NCI-H1092 treated with DMSO at 0.1 percent for 48 hours (cell line): Measurements from ENCODE around the gene S100B.

Experiments
- DNase-seq: peaks from one replicate; lab custom pipeline; 2025; lab: John Stamatoyannopoulos, UW

The S100B gene

GRCh38 chr21:46627726-46628125 lies 22.8 kb upstream of the S100B start:
- DNase-seq, result no peak

- no peak for DNase-seq
Measured at GRCh38 chr21:46626975-46627501, 22.2 kb upstream of the S100B start.

DNA sequence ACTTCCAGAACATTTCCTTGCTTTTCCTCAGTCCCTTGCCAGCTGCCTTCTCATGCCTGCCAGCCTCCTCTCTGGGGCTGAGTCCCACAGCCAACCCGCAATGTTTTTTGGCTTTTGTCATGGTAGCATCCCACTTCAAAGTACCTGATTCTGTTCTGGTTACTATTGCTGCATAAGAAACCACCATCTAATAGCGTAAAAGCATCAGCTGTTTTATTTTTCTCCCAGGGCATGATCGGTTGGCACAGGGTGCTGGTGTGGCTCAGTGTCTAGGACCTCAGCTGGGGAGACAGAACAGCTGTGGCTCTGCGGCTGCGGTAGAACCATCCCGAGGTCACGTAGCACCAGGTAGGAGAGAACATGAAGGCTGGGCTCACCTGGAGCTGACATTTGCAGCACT lies 21.7 kb upstream of the S100B start:
- DNase-seq, result no peak

DNA sequence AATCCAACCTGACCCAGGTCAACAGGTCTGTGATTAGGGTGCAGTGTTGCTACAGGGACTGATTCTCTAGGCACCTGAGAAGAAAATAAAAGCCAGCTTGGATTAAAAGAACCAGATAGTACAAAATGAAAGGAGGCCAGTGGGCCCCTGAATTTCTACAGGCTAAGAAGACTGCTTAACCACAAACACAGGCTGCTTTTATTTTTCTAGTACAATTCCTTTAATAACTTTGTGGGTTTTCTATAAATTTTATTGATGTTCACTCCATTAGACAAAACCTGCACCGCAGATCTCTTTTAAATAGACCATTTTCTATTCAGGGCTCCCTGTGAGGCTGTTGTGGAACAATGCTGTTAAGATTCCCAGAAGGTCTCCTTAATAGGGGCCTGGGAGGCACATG lies 20.9 kb upstream of the S100B start:
- no peak for DNase-seq

GRCh38 chr21:46624050-46624449 lies 19.2 kb upstream of the S100B start:
- DNase-seq, result no peak

- DNase-seq, result no peak
Measured at GRCh38 chr21:46622226-46622625, 17.3 kb upstream of the S100B start.

GRCh38 chr21:46621457-46622182 lies 16.7 kb upstream of the S100B start:
- DNase-seq, result no peak

- no peak for DNase-seq
Measured at GRCh38 chr21:46620846-46621245, 16.0 kb upstream of the S100B start.

DNA sequence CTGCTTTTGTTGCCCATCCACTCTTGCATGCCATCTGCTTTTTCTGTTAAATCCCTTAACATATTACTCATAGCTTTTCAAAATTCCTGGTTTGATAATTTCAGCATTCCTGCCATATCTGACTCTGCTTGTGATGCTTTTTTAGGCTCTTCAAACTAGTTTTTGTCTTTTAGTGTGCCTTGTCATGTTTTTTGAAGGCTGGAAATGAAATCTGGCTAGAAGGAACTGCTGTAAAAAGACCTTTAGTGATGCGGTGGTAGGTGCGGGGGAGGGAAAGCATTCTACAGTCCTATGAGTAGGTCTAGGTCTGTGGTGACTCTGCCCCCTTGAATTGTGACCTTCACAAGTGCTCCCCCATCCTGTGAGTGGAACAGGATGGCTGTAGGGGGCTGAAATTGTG lies 15.0 kb upstream of the S100B start:
- DNase-seq, result no peak

- DNase-seq, result no peak
Measured at GRCh38 chr21:46618738-46619379, 14.0 kb upstream of the S100B start.

GRCh38 chr21:46617267-46618051 lies 12.6 kb upstream of the S100B start:
- no peak for DNase-seq

- no peak for DNase-seq
Measured at GRCh38 chr21:46616656-46617055, 11.8 kb upstream of the S100B start.

DNA sequence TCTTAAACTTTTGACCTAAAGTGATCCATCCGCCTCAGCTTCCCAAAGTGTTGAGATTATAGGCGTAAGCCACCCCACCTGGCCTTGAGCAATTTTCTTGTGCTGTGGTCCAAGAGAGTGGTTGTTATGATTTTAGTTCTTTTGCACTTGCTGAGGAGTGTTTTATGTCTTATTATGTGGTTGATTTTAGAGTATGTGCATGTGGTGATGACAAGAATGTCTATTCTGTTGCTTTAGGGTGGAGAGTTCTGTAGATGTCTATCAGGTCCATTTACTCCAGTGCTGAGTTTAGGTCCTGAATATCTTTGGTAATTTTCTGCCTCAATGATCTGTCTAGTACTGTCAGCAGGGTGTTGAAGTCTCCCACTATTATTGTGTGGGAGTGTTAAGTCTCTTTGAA lies 11.2 kb upstream of the S100B start:
- DNase-seq, result no peak

DNA sequence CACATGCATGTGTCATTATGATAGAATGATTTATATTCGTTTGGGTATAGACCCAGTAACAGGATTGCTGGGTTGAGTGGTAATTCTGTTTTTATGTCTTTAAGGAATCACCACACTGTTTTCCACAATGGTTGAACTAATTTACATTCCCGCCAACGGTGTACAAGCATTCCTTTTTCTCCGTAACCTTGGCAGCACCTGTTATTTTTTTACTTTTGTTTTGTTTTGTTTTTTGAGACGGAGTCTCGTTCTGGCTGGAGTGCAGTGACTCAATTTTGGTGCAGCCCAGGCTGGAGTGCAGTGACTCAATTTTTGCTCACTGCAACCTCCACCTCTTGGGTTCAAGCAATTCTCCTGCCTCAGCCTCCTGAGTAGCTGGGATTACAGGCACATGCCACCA lies 8.5 kb upstream of the S100B start:
- DNase-seq, result no peak

DNA sequence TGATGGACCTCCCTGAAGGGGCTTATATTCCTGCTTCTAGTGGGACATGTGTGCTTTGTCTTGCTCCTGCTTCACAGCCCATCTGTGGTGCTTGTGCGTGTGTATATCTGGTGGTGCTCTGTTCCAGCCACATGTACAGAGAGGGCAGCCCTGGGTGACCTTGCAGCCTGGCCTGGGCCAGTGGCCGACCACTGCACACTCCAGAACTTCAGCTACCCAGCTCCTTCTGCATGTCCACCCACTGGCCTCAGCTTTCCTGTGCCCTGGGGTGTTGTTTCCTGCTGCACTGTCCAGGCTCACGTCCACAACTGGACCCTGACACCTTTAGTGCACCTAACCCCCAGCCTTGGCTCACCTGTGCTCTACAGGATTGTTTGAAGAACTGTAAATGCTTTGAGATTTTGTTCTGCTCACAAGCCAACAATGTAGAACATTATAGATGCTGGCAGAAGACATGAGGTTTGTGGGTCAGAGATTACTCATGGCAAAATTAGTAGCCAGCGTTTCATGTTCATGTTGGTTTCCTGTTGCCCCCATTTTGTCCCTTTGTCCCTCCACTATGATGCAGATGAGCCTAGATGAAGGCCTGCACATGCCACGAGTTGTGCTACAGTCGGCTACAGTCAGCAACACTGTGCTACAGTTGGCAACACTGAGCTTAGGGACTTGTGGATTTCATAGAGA lies 5.3 kb upstream of the S100B start:
- no peak for DNase-seq

GRCh38 chr21:46608672-46609111 lies 3.8 kb upstream of the S100B start:
- no peak for DNase-seq

GRCh38 chr21:46607636-46608035 lies 2.8 kb upstream of the S100B start:
- DNase-seq, result no peak

DNA sequence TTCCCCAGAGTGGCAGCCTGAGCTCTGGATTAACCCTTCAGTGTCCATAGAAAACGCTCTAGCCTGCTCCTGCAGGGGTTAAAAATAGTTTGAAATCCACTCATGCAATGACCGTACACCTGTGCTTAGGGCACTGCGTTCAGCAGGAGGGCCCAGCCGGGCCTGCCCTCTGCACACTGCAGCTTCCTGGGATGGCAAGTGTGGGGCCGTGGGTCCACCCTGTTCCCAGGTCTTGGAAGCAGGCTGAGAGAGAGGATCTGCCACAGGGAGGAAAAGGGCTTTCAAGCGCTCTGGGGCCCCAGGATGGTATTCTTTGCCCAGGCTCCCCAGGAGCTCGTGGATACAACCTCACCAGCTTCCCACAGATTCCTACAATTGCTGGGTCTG lies 1.5 kb upstream of the S100B start:
- no peak for DNase-seq

GRCh38 chr21:46605767-46606426 lies 1.0 kb upstream of the S100B start:
- no peak for DNase-seq

DNA sequence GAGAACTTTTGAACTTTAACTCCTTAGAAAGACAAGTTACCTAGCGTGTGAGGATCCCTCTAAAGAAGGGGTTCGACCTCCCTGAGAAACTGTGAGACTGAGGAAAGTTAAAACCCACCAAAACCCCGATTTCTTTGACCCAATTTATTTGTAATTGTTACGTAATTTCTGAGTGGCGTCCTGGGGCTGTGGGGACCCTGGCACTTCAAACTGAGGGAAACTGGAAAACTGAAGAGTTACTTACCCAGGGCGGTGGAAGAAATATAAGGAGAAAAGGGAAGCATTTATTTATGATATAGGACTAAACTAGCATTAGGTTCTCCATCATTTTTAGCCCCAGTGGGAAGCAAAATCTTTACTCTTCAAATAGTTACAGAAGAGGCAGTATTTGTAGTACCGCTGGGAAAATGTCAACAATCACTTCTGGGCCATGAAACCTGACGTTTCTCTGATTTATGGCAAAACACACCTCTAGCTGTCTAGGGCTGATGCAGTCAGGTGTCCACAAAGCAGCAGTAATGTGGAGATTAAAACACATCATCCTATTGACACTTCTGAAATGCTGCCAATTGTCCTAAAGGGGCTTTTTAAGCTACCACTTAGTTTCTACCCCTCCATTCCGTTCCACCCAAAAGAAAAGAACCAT lies 430 bp downstream of the S100B start:
- DNase-seq, result no peak

DNA sequence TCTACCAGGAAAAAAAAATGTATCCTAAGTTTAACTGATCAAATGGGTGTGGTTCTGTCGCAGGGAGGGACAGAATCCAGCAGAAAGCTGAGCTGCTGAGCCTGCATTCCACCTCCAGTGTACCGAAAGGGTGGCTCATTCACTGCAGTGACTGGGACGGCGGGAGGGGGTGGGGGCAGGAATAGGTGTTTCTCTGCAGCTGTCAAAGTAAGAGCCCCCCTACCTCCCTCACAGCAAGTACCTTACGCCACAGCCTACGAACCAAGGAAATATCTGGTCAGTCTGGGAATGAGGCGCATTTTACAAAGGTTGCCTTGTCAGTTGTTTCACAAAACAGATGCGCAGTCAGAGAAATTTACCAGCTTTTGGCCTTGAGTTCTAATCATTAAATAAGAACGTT lies 1.7 kb downstream of the S100B start:
- DNase-seq, result no peak
